HEK293 (cell line): ENCODE results near the gene CCR5AS.

ENCODE experiments used
- CTCF ChIA-PET: fragments of 350-600 bp; formaldehyde crosslinking; extraction: SDS; loops from one replicate; lab custom pipeline; 2021; ENCODE audit warnings: antibody characterized with exemption; lab: Yijun Ruan, JAX
- POLR2A ChIA-PET: fragments of 300-600 bp; formaldehyde crosslinking; extraction: SDS; loops from one replicate; lab custom pipeline; 2020; ENCODE audit warnings: antibody characterized with exemption, inconsistent platforms; lab: Yijun Ruan, JAX
- H3K27ac ChIP-seq: fragments of 200-500 bp; sonication (Bioruptor generic); 2 replicates; pipeline ENCODE4 v1.5.1; 2014; ENCODE audit warnings: low read depth, low read length, control low read depth, inconsistent platforms; ENCODE audit errors: extremely low read depth
- H3K36me3 ChIP-seq, 2 experiments: fragments of 200-500 bp in 1 of 2; sonication (Bioruptor generic) in 1 of 2; 1 replicate in 1 of 2; 2 replicates in 1 of 2; pipeline ENCODE4 v1.5.1; 2014 to 2017; ENCODE audit warnings: inconsistent platforms in 2 of 2, low read length in 2 of 2; ENCODE audit not compliant: control insufficient read depth in 2 of 2, insufficient read depth in 1 of 2
- H3K4me1 ChIP-seq: fragments of 200-500 bp; sonication (Bioruptor generic); 2 replicates; pipeline ENCODE4 v1.5.1; 2014; ENCODE audit warnings: mild to moderate bottlenecking, low read length, inconsistent platforms; ENCODE audit not compliant: control insufficient read depth, insufficient read depth
- H3K4me3 ChIP-seq: 2 replicates; pipeline ENCODE4 v1.5.1; 2011; ENCODE audit warnings: low read depth, mild to moderate bottlenecking, control low read depth, low read length, moderate library complexity
- H3K9me3 ChIP-seq: fragments of 200-500 bp; sonication (Bioruptor generic); 2 replicates; pipeline ENCODE4 v1.5.1; 2014; ENCODE audit warnings: low read depth, low read length, inconsistent platforms; ENCODE audit not compliant: control insufficient read depth, insufficient read depth
- FEZF1 ChIP-seq: fragments of 450-650 bp; formaldehyde crosslinking; IDR thresholded peaks from 2 replicates; pipeline ENCODE4 v1.5.1; 2016; ENCODE audit warnings: missing biosample characterization, missing genetic modification characterization
- GLI4 ChIP-seq: fragments of 450-650 bp; formaldehyde crosslinking; IDR thresholded peaks from 2 replicates; pipeline ENCODE4 v1.5.1; 2016; ENCODE audit warnings: missing biosample characterization, missing genetic modification characterization
- INSM2 ChIP-seq: fragments of 450-650 bp; formaldehyde crosslinking; IDR thresholded peaks from 2 replicates; pipeline ENCODE4 v1.5.1; 2016; ENCODE audit warnings: missing biosample characterization, missing genetic modification characterization
- KLF17 ChIP-seq: fragments of 450-650 bp; formaldehyde crosslinking; IDR thresholded peaks from 2 replicates; pipeline ENCODE4 v1.5.1; 2016; ENCODE audit warnings: missing biosample characterization, missing genetic modification characterization
- MZF1 ChIP-seq: fragments of 450-650 bp; formaldehyde crosslinking; IDR thresholded peaks from 2 replicates; pipeline ENCODE4 v1.5.1; 2017; ENCODE audit warnings: missing biosample characterization, missing genetic modification characterization, borderline replicate concordance
- PRDM2 ChIP-seq: fragments of 450-650 bp; formaldehyde crosslinking; IDR thresholded peaks from 2 replicates; pipeline ENCODE4 v1.5.1; 2016; ENCODE audit warnings: missing biosample characterization, missing genetic modification characterization, borderline replicate concordance
- SP7 ChIP-seq: fragments of 450-650 bp; formaldehyde crosslinking; IDR thresholded peaks from 2 replicates; pipeline ENCODE4 v1.5.1; 2016; ENCODE audit warnings: missing biosample characterization, missing genetic modification characterization
- ZBTB8A ChIP-seq: fragments of 450-650 bp; formaldehyde crosslinking; IDR thresholded peaks from 2 replicates; pipeline ENCODE4 v1.5.1; 2016; ENCODE audit warnings: missing biosample characterization, missing genetic modification characterization
- ZEB2 ChIP-seq: fragments of 450-650 bp; formaldehyde crosslinking; IDR thresholded peaks from 2 replicates; pipeline ENCODE4 v1.5.1; 2016; ENCODE audit warnings: missing biosample characterization, missing genetic modification characterization
- ZFHX2 ChIP-seq: fragments of 450-650 bp; formaldehyde crosslinking; conservative IDR thresholded peaks from 2 replicates; pipeline ENCODE4 v1.5.1; 2016; ENCODE audit warnings: missing biosample characterization, missing genetic modification characterization
- ZNF24 ChIP-seq: fragments of 450-650 bp; formaldehyde crosslinking; IDR thresholded peaks from 2 replicates; pipeline ENCODE4 v1.5.1; 2016; ENCODE audit warnings: missing biosample characterization, missing genetic modification characterization
- ZNF274 ChIP-seq, 2 experiments: fragments of 200-500 bp in 1 of 2; fragments of 450-650 bp in 1 of 2; sonication (Bioruptor generic) in 1 of 2; formaldehyde crosslinking in 1 of 2; IDR thresholded peaks; 2 replicates each; pipeline versions ENCODE4 v1.5.1 to v1.6.1; 2014 to 2016; ENCODE audit warnings: borderline replicate concordance in 1 of 2, inconsistent platforms in 1 of 2, low read length in 1 of 2, missing biosample characterization in 1 of 2, missing genetic modification characterization in 1 of 2
- ZNF302 ChIP-seq: fragments of 450-650 bp; formaldehyde crosslinking; IDR thresholded peaks from 2 replicates; pipeline ENCODE4 v1.5.1; 2016; ENCODE audit warnings: missing biosample characterization, missing genetic modification characterization, low read depth
- ZNF311 ChIP-seq: fragments of 450-650 bp; formaldehyde crosslinking; IDR thresholded peaks from 2 replicates; pipeline ENCODE4 v1.5.1; 2017; ENCODE audit warnings: missing biosample characterization, missing genetic modification characterization, borderline replicate concordance
- ZNF473 ChIP-seq: fragments of 450-650 bp; formaldehyde crosslinking; IDR thresholded peaks from 2 replicates; pipeline ENCODE4 v1.5.1; 2017; ENCODE audit warnings: missing biosample characterization, missing genetic modification characterization
- ZNF585B ChIP-seq: fragments of 450-650 bp; formaldehyde crosslinking; IDR thresholded peaks from 2 replicates; pipeline ENCODE4 v1.5.1; 2016; ENCODE audit warnings: missing biosample characterization, missing genetic modification characterization
- ZNF600 ChIP-seq: fragments of 450-650 bp; formaldehyde crosslinking; IDR thresholded peaks from 2 replicates; pipeline ENCODE4 v1.5.1; 2016; ENCODE audit warnings: missing biosample characterization, missing genetic modification characterization
- ZNF629 ChIP-seq: fragments of 450-650 bp; formaldehyde crosslinking; IDR thresholded peaks from 2 replicates; pipeline ENCODE4 v1.5.1; 2017; ENCODE audit warnings: missing biosample characterization, missing genetic modification characterization
- ZNF692 ChIP-seq: fragments of 450-650 bp; formaldehyde crosslinking; IDR thresholded peaks from 2 replicates; pipeline ENCODE4 v1.5.1; 2016; ENCODE audit warnings: missing biosample characterization, missing genetic modification characterization
- ZNF701 ChIP-seq: fragments of 450-650 bp; formaldehyde crosslinking; IDR thresholded peaks from 2 replicates; pipeline ENCODE4 v1.5.1; 2016; ENCODE audit warnings: missing biosample characterization, missing genetic modification characterization
- ZNF843 ChIP-seq: fragments of 450-650 bp; formaldehyde crosslinking; IDR thresholded peaks from 2 replicates; pipeline ENCODE4 v1.5.1; 2016; ENCODE audit warnings: missing biosample characterization, missing genetic modification characterization

Gene CCR5AS

GRCh38 chr3:46360907-46361306 lies 46.0 kb downstream of the CCR5AS start (continued):
- TF ChIP-seq ZNF274 (IDR thresholded peaks at IDR 0.05; ENCODE audit: low read length) = no peak
- TF ChIP-seq ZNF274 (tag by site-specific recombination; IDR thresholded peaks at IDR 0.05; ENCODE audit: borderline replicate concordance) = no peak
- no peak for TF ChIP-seq MZF1 (tag by site-specific recombination)
- TF ChIP-seq GLI4 (tag by site-specific recombination) = no peak
- TF ChIP-seq ZFHX2 (tag by site-specific recombination) = no peak

GRCh38 chr3:46359733-46360493 lies 47.0 kb downstream of the CCR5AS start:
- POLR2A ChIA-PET = no interaction called here
- CTCF ChIA-PET = interaction anchor here (0.6 kb wide), 1 partner anchor 61 kb away, joined by 4 read pairs; no protein-coding TSS in a partner anchor
- no peaks in the 10 kb centered on the region for H3K36me3 ChIP-seq
- no peak overlapping the region for H3K4me3 ChIP-seq
- no peak overlapping the region for H3K27ac ChIP-seq
- H3K4me1 ChIP-seq = no peaks in the 10 kb centered on the region
- no peaks in the 10 kb centered on the region for H3K9me3 ChIP-seq
- TF ChIP-seq ZEB2 (tag by site-specific recombination) (peak; percentile 69), FEZF1 (tag by site-specific recombination) (peak; percentile 98), ZNF629 (tag by site-specific recombination) (peak; percentile 87), ZBTB8A (tag by site-specific recombination) (no peak), ZNF843 (tag by site-specific recombination) (0 out of 2 replicates have a peak, but pooled peaks have one; percentile 27), ZNF311 (tag by site-specific recombination) (no peak), ZNF473 (tag by site-specific recombination) (no peak), ZNF692 (tag by site-specific recombination) (peak; percentile 51; the same call in 1 of the 2 replicates), KLF17 (tag by site-specific recombination) (no peak), PRDM2 (tag by site-specific recombination) (no peak), ZNF302 (tag by site-specific recombination) (no peak), ZNF585B (tag by site-specific recombination) (no peak), ZNF701 (tag by site-specific recombination) (no peak), ZNF600 (peak; percentile 41; the same call in 1 of the 2 replicates), ZNF24 (peak; percentile 61; the same call in 1 of the 2 replicates), SP7 (tag by site-specific recombination) (peak; percentile 74), INSM2 (tag by site-specific recombination) (0 out of 2 replicates have a peak, but pooled peaks have one; percentile 50)
